PC-9 (cell line): ENCODE measurements around the gene NCLN. TPM values are rescaled to one million over a fixed set of nuclear protein-coding genes. Genes with fewer than 3 reads are reported as not detected.

ENCODE experiments used
- BruUV-seq: library from RNA; stranded (reverse); fragments of 400-500 nt; replicated peaks from 2 replicates; lab custom pipeline; 2021; lab: Mats Ljungman, UMichigan
- CTCF ChIA-PET: fragments of 300-600 bp; sonication (Branson Sonifier 250); formaldehyde crosslinking; loops from one replicate; lab custom pipeline; 2022; ENCODE audit warnings: antibody characterized with exemption; lab: Charles Lee
- POLR2A ChIA-PET: fragments of 300-600 bp; sonication (Branson Sonifier 250); formaldehyde crosslinking; loops from one replicate; lab custom pipeline; 2022; ENCODE audit warnings: antibody characterized with exemption; ENCODE audit not compliant: unreplicated experiment; lab: Charles Lee
- DNase-seq, 2 experiments: peaks; one replicate each; pipeline versions ENCODE4 v3.0.0 to v3.0.0-alpha.2; 2015 to 2022; ENCODE audit warnings: mixed read lengths in 1 of 2
- H2AFZ ChIP-seq: fragments of 200-600 bp; sonication (generic); 2 replicates; pipeline ENCODE4 v1.8.1; 2017; ENCODE audit warnings: antibody characterized with exemption
- H3F3A ChIP-seq: fragments of 200-600 bp; sonication (generic); 2 replicates; pipeline ENCODE4 v1.8.1; 2017; ENCODE audit warnings: antibody characterized with exemption, mild to moderate bottlenecking, low read depth; ENCODE audit not compliant: insufficient read depth
- H3K27ac ChIP-seq: fragments of 200-600 bp; sonication (generic); 2 replicates; pipeline ENCODE4 v1.6.1; 2016; ENCODE audit warnings: mixed run types
- H3K27me3 ChIP-seq: fragments of 200-600 bp; sonication (generic); 2 replicates; pipeline ENCODE4 v1.6.1; 2016; ENCODE audit warnings: low read depth, mixed run types; ENCODE audit not compliant: insufficient read depth
- H3K36me3 ChIP-seq: fragments of 200-600 bp; sonication (generic); 2 replicates; pipeline ENCODE4 v1.6.1; 2016; ENCODE audit warnings: low read depth, mixed run types
- H3K4me1 ChIP-seq: fragments of 200-600 bp; sonication (generic); replicated peaks from 2 replicates; pipeline ENCODE4 v1.6.1; 2016; ENCODE audit warnings: mixed run types; ENCODE audit not compliant: insufficient read depth
- H3K4me2 ChIP-seq: fragments of 200-600 bp; sonication (generic); 2 replicates; pipeline ENCODE4 v1.6.1; 2017; ENCODE audit warnings: mixed run types
- H3K4me3 ChIP-seq: fragments of 200-600 bp; sonication (generic); 2 replicates; pipeline ENCODE4 v1.6.1; 2016; ENCODE audit warnings: mixed run types
- H3K79me2 ChIP-seq: fragments of 200-600 bp; sonication (generic); 2 replicates; pipeline ENCODE4 v1.6.1; 2017; ENCODE audit warnings: low read depth, mixed run types
- H3K9me2 ChIP-seq: fragments of 200-600 bp; sonication (generic); 2 replicates; pipeline ENCODE4 v1.8.1; 2017; ENCODE audit warnings: mild to moderate bottlenecking; ENCODE audit not compliant: insufficient read depth
- H3K9me3 ChIP-seq: fragments of 200-600 bp; sonication (generic); 2 replicates; pipeline ENCODE4 v1.8.1; 2016; ENCODE audit warnings: low read depth; ENCODE audit not compliant: insufficient read depth
- H4K20me1 ChIP-seq: fragments of 200-600 bp; sonication (generic); 2 replicates; pipeline ENCODE4 v1.8.1; 2017; ENCODE audit not compliant: insufficient read depth
- CTCF ChIP-seq: fragments of 200-600 bp; sonication (generic); conservative IDR thresholded peaks from 2 replicates; pipeline ENCODE4 v1.6.1; 2017; ENCODE audit warnings: mixed run types, antibody characterized with exemption, mild to moderate bottlenecking, moderate library complexity
- EZH2 ChIP-seq: fragments of 200-600 bp; sonication (generic); IDR thresholded peaks from 2 replicates; pipeline ENCODE4 v1.8.0; 2017; ENCODE audit warnings: antibody characterized with exemption, low read depth
- intact Hi-C: fragments of 100-400 bp; cut with micrococcal nuclease; formaldehyde crosslinking; loops from one replicate; pipeline ENCODE4 v1.10.0; 2022; ENCODE audit not compliant: unreplicated experiment
- total RNA-seq: library from RNA; stranded (reverse); gene quantifications from 2 replicates; pipeline ENCODE4 v1.2.3, GENCODE V29; 2021

NCLN gene
- total RNA-seq, 1 experiment from 2014 or later: 61.4 TPM

GRCh38 chr19:3239367-3239766 lies 53.6 kb downstream of the NCLN start:
- no peaks in the 10 kb centered on the region for H3K9me2 ChIP-seq
- no peak overlapping the region for H2AFZ ChIP-seq
- no peak overlapping the region for H3K4me3 ChIP-seq
- H3K27me3 ChIP-seq: peaks cover 18% of the 10 kb centered on the region
- intact Hi-C loops: no loop called here
- H3K9me3 ChIP-seq: no peaks in the 10 kb centered on the region
- no peaks in the 10 kb centered on the region for H4K20me1 ChIP-seq
- no peak for TF ChIP-seq CTCF
- no peak for TF ChIP-seq EZH2
- ChIA-PET CTCF (no interaction called here), POLR2A (no interaction called here)
- BruUV-seq: no TSS peak
- no peak overlapping the region for H3K27ac ChIP-seq
- no peaks in the 10 kb centered on the region for H3K4me1 ChIP-seq
- no peak overlapping the region for H3K4me2 ChIP-seq
- peaks cover 2% of the 10 kb centered on the region; the same call in 1 of the 2 replicates for H3F3A ChIP-seq
- DNase-seq: no peak
- no peaks in the 10 kb centered on the region for H3K36me3 ChIP-seq
- H3K79me2 ChIP-seq: no peaks in the 10 kb centered on the region

- Histone ChIP-seq H3K27ac (no peak overlapping the region), H3K4me1 (no peaks in the 10 kb centered on the region), H3K36me3 (no peaks in the 10 kb centered on the region), H3K4me2 (no peak overlapping the region), H3K4me3 (no peak overlapping the region), H3K9me2 (no peaks in the 10 kb centered on the region), H3K79me2 (no peaks in the 10 kb centered on the region), H2AFZ (no peak overlapping the region), H4K20me1 (no peaks in the 10 kb centered on the region), H3K27me3 (peaks cover 14% of the 10 kb centered on the region), H3K9me3 (no peaks in the 10 kb centered on the region), H3F3A (peaks cover 7% of the 10 kb centered on the region; the same call in 1 of the 2 replicates)
- TF ChIP-seq EZH2 (no peak), CTCF (no peak)
- peak; percentile 21 to 39 for DNase-seq
- BruUV-seq: no TSS peak
- CTCF ChIA-PET: no interaction called here
- intact Hi-C loops: no loop called here
- POLR2A ChIA-PET: no interaction called here
These were observed 58.3 kb downstream of the NCLN start for GRCh38 chr19:3243819-3244700.

GRCh38 chr19:3245050-3245449 lies 59.3 kb downstream of the NCLN start:
- no peaks in the 10 kb centered on the region for H3K79me2 ChIP-seq
- TF ChIP-seq EZH2: no peak
- TF ChIP-seq CTCF: no peak
- peaks cover 14% of the 10 kb centered on the region for H3K27me3 ChIP-seq
- H3K36me3 ChIP-seq: no peaks in the 10 kb centered on the region
- no peaks in the 10 kb centered on the region for H4K20me1 ChIP-seq
- no peaks in the 10 kb centered on the region for H3K9me3 ChIP-seq
- no peaks in the 10 kb centered on the region for H3K9me2 ChIP-seq
- intact Hi-C loops: no loop called here
- H3K27ac ChIP-seq: no peak overlapping the region
- no peak for DNase-seq
- ChIA-PET POLR2A (no interaction called here), CTCF (no interaction called here)
- H3K4me2 ChIP-seq: no peak overlapping the region
- H3K4me1 ChIP-seq: no peaks in the 10 kb centered on the region
- H3K4me3 ChIP-seq: no peak overlapping the region
- BruUV-seq: no TSS peak
- peaks cover 7% of the 10 kb centered on the region; the same call in 1 of the 2 replicates for H3F3A ChIP-seq
- H2AFZ ChIP-seq: no peak overlapping the region
